Measurements from ENCODE around the gene POLR2C.
"Not testable (repeated sequence)": the region's sequence is repeated elsewhere in the genome, so short reads cannot be mapped to it uniquely, and the experiment has no call there.

POLR2C gene

DNA sequence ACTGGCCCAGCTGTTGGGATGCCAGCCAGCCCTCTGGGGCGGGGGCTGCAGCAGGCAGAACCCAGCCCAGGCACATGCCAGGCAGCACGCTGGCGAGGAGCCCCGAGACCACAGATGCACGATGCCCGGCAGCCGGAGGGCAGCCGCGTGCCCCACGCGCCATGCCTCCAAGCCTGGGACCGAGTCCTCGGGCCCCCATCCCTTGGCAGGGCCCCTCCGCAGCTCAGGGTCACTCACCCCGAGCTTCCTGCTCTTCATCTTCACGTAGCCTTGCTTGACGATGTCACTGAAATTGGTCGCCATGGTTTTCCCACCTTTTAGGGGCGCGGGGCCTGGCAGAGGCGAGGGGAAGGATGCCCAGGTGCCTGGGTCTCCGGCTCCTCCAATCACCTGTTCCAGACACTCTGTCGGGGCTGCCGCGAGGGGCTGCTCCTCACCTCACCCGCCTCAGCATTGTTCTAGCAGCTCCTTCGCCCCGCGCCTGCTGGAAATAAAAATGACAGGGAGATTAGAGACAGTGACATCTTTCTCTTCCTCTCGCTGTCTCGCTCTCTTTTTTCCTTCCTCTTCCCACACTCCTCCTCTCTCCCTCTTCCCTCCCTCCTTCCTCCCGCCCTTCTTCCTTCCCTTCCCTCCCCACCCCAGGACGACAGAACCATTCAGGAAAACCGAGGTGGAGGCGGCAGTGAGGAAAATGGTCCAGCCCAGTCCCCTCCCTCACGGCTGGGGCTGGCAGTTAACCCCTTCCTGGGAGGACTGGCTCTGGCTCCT is 16.9 kb downstream of the POLR2C start:
- DNase-seq (ENCODE audit: low read depth, low spot score): peak; percentile 12

DNA sequence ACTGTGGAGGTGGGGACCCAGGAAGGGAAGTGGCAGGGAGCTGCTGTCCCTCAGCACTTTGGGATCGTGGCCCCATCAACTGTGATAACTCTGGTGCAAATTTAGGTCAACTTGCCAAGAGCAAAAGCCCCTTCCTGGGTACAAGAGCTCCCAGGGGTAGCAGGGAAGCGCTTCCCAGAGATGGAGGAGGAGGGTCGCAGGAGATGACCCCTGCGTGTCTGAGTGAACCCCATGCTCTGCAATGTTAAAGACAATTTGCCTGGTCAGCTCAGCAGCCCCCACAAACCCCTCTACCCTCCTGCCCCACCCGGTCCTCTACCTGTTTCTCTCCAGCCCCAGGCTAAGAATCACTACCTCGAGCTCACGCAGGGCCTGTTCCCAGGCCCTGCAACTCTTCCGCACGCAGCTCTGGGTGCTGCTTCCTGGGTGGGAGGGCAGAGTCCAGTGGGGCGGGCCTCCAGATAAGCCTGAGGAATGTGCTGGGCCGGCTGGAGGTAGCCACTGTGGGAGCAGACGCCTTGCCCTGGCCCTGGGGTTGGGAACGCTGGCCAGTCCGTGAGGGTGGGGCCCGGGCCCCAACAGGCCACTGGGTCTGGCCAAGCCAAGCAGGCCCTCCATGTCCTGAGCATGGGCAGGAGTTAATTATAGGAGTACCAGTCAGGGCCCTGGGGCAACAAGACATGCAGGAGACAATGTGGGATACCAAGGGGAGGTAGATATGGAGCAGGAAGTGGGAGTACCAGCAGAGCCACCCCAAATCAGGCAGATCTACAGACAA is 17.7 kb downstream of the POLR2C start:
- DNase-seq (ENCODE audit: low read depth, low spot score): no peak

DNA sequence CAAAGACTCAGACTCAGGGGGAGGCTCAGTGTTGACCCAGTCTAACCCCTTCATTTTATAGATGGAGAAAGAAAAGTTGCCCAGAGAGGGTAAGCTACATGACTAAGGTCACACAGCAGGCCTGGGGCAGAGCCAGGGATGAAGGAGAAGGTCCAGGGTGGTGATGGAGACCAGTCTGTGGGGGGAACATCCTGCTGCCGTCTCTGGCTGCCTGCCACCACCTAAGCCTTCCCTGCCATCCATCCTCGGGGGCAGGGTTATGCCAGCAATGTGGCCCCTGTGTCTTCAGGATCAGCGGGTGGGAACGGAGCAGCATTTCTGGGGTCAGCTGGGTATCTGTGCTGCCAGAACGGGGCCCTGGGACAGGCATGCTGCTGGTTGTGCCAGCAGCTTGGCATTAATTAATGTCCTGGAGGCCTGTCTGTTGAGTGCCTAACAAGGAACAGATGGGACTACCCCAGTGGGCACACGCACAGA is 18.3 kb downstream of the POLR2C start:
- DNase-seq (ENCODE audit: low read depth, low spot score): no peak

DNA sequence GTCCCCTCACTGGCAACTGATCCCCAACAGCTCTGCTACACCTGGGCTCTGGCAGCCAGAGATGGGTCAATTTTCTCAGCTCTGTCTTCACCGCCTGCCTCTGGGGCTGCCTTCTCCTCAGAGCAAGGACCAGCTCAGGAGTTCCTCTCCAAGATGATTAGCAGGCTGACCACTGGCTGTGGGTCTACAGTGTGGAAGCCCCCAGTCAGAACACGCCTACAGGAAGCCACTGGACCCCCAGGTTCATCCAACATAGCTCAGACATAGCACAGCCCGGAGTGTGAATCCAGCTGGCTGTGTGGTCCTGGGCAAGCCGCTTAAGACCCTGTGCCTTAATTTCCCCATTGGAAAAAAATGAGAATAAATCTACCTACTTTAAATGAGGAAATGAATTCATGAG is 18.9 kb downstream of the POLR2C start:
- DNase-seq (ENCODE audit: low read depth, low spot score): no peak

DNA sequence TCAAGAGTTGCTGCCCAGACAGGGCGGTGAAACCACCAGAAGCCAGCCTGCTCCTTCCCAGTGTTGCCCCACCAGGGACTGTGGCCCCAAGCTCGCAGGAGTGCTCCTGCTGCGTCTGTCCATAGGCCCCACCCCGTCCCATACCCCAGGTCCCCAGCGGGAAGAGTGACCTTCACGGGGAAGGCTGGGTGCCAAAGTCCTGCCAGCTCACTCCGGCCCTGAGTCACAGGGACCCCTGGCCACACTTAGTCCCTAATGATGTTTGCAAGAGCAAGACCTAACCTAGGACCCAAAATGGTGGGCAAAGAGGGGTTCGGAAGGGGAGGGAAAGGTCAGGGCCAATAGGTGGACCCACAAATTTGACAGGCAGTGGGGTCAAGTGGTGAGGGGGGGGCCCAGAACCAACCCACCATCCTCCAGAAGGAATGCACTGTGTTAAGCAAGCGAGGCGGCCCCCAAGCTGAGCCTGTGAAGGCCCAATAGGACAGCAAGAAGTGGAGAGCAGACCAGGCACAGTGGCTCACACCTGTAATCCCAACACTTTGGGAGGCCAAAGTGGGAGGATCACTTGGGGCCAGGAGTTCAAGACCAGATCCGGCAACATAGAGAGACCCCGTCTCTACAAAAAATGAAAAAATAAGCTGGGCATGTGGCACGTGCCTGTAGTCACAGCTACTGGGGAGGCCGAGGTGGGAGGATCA is 20.5 kb downstream of the POLR2C start:
- DNase-seq (ENCODE audit: low read depth, low spot score): no peak

DNA sequence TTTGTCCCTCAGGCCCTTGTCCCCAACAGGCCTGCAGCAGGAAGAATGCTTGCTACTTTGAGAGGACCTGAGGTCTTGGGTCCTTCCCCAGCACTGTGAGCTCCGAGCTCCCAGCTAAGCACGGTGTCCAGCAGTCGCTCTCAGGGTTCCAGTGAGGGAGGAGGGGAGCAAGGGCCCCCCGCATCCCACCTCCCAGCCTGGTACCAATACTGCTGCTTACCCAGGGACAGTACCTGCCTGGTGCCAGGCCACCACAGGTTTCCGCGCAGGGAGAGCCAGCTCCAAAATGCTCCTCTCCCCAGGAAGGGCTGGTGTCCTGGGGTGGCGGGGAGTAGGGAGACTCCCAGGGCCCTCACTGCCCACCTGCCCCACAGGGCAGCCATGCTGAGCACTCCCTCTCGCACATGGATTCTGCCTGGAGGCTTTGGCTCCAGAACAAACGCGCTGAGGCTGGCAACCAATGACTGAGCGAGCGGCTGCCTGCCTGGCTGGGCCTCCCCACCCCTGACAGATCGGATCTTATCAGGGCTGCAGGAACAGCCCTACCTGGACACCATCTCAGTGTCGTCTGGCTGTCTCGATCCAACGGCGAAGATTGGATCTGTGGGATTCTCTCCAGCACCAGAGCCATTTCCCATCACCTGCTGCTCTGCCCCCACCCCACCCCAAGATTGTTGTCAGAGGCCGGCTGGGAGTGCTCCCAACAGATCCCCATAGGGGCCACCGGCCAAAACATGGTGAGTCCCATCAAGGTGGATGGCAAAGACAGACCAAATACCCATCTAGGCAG is 21.4 kb downstream of the POLR2C start:
- no peak for DNase-seq (ENCODE audit: low read depth, low spot score)

DNA sequence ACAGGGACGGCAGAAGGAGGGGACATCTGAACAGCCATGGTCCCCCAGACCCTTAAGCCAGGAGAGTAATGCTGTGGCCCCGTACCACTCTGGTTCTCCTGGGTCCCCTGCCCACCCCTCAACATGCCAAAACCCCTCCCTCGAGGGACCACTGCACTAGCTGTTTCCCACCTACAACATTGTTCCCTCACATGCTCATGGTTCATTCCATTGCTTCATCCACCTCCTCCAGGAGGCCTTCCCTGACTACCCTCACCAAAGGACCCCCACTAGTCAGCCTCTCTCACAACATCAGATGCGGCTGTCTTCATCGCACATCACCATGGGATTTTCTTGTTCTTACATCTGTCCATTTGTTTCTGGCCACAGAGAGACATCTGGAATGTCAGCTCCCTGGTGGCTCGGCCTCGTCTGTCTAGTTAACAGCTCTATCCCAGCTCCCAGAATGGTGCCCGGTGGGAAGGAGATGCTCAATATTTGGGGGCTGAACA is 22.1 kb downstream of the POLR2C start:
- DNase-seq (ENCODE audit: low read depth, low spot score): no peak

DNA sequence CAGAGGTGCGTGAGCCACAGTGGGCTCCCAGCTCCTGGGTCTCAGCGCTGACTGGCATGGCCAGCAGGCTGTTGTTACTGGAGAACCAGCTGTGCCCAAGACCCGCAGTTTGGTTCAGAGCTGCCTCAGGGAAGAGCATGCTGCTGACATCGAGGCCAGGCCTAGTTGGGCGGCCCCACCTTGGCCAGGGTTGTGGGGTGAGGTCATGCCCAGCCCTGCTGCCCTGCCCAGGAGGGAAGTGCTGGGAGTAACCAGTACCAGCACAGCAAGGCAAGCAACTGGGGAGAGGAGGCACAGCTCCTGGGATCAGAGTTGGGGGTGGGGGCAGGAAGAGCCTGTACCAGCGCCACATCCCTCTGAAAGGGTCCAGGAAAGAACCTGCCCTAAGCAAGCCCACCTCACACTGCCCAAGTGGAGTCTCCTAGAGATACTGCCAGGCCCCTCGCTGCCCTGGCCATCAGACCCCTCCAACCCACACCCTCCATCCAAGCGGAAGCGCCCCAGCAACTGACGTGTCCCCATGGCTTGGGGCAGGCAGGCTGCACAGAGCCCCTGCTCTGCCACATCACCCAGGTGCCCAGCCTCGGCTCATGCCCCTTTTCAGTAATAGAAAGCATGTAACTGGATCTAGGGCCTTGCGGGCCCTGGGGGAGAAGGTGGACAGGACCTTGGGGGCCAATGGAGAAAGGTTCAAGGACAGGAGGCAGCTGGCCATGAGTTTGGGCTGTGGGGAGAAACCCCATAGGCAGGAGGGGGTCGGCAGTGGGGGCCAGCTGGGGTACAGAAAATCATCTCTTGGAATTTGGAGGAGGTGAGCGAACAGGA is 22.8 kb downstream of the POLR2C start:
- no peak for DNase-seq (ENCODE audit: low read depth, low spot score)

DNA sequence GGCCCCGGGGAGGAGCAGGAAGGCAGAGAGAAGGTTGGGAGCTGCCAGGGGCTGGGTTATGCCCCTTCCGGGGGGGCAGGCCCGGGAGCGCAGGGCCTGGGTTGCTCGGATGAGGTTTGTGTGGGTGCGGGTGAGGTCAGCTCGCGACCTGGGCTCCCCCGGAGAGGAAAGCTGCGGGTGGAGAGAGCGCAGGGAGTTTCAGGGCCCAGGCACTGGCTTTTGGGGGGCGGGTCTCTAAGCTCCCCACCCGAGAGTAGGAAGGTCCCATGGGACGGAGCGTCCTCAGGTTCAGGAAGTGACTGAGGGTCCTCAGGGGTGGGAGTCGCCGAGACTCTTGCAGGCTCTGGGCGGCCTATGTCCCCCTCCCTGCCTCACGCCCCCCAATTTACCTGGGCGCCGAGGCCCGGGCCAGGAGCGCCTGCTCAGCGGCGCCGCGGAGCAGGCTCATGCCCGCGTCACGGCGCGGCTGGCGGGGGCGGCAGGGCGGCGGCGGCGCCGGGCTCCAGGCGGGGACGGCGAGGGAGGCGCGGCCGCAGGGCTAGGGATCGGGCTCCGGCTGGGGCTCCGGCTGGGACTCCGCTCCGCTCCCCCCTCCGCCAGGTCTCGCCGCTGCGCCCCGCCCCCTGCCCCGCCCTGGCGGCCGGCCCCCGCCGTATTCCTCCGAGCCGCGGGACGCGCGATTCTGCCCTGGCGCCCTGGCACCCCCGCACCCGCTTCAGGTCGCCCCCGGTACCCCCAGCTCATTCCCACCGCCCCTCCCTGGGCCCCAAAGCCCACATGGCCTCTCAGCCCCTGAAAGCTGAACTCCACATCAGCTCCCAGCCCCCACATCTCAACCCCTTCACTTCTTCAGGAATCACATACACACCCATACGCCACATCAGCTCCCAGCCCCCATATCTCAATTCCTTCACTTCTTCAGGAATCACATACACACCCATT is 23.7 kb downstream of the POLR2C start, which contains the start of gene DOK4:
DOK4 (minus strand) TSS at position 578 of the 942 bp plus-strand sequence. CDS start 6,986 bp downstream, outside the sequence.
- DNase-seq (ENCODE audit: low read depth, low spot score): no peak

DNA sequence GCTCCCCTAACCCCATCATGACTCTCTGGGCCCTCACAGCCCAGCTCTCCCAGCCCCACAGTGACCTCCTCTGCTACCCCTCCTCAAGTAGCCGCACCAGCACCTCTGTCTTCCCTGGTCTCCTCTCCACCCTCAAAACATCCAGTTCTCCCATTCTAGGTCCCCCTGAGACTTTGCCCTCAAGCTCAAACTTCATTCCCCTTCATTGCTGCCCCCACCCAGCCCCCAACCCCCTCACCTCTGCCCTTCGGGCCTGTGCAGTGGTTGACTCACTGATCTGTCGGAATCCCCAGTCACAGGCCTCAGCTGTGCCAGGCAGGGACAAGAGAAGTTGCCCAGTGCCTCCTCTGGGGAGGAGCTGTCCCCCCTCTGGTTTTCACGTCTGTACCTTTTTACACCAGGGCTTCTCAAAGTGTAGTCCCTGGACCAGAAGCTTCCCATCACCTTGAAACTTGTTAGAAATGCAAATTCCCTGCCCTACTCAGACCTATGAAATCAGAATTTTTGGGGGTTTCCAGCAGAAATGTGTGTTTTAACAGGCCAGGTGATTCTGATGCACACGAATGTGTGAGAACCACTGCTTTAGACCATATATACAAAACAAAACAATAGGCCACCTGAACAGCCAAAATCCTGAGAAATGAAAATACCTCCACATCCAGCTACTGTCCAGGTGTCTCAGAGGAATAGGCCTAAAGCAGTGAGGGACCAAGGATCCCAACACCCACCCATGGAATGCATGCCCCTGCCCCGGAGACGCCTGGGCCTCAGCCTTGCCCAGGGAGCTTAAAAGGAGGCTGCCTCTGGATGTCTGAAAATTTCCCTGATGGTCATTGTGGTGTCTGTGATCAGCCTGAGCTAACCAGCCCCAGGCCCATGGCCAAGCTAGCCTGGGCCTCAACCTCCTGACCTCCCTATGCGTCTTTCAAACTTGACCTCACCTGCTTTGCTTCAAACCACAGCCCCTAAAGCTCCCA is 24.7 kb downstream of the POLR2C start:
- DNase-seq (ENCODE audit: low read depth, low spot score): no peak

DNA sequence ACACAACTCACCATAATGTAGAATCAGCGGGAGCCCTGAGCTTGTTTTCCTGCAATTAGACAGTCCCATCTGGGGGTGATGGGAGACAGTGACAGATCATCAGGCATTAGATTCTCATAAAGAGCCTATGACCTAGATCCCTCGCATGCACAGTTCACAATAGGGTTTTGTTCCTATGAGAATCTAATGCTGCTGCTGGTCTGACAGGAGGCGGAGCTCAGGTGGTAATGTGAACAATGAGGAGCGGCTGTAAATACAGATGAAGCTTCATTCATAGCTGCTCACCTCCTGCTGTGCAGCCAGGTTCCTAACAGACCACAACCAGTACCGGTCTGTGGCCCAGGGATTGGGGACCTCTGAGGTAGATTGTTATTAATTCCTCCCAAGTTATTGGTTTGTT is 26.8 kb downstream of the POLR2C start:
- no peak for DNase-seq (ENCODE audit: low read depth, low spot score)

DNA sequence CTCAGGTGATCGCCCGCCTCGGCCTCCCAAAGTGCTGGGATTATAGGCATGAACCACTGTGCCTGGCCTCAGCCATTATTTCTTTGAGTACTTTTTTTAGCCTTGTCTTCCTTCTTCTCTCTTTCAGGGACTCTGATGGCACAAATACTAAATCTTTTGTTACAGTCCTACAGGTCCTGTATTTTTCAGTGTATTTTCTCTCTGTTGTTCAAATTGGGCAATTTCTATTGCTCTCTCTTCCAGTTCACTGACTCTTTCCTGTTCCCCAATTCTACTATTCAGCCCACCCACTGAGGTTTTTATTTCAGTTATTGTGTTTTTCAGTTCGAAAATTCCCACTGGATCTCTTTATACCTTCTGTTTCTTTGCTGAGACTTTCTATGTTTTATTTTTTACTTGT is 31.3 kb downstream of the POLR2C start:
- DNase-seq (ENCODE audit: low read depth, low spot score): no peak

DNA sequence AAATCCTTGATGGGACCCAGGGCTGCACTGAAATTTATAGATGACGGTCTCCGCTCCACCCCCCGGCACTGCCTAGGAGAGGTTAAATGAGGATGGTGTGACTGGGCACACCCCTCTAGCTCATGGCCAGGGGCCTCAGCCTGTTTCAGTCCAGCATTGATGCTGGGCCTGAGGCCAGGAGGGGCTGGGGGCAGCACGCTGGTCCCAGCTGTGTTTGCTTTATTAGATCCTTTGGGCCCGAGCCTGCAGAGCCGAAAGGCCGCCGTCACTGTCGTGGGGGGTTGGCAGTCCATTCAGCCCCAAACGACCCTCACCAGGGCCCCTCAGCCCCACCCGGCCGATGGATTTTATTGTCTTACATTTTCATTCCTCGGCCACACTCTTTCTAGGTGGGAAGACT is 34.6 kb downstream of the POLR2C start:
- DNase-seq (ENCODE audit: low read depth, low spot score): no peak

DNA sequence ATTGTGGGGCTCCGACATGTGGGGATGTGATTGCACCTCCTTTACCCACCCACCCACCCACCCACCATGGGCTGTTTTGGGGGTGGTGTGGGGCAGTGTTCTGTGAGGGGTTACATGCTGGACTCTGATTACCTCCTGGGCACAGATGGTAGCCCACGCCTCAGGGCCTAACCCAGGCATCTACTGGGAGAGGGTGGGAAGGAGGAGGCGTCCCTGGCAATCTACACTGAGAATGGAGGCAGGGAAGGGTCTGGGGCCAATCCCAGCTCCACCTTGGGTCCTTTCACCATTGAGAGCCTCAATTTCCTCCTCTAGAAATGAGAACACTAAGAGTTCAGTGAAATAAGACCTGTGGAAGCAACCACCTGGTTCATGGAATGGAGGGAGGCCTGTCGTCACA is 35.6 kb downstream of the POLR2C start:
- DNase-seq (ENCODE audit: low read depth, low spot score): no peak

DNA sequence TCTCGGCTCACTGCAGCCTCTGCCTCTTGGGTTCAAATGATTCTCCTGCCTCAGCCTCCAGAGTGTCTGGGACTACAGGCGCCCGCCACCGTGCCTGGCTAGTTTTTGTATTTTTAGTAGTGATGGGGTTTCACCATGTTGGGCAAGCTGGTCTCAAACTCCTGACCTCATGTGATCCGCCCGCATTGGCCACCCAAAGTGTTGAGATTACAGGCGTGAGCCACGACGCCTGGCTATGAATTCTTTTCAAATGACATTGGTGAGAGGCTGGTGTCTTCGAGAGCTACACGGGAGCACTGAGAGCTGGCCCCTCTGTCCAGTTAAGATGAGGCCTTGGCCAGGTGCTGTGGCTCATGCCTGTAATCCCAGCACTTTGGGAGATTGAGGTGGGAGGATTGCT is 37.5 kb downstream of the POLR2C start:
- DNase-seq (ENCODE audit: low read depth, low spot score): not testable (repeated sequence)

DNA sequence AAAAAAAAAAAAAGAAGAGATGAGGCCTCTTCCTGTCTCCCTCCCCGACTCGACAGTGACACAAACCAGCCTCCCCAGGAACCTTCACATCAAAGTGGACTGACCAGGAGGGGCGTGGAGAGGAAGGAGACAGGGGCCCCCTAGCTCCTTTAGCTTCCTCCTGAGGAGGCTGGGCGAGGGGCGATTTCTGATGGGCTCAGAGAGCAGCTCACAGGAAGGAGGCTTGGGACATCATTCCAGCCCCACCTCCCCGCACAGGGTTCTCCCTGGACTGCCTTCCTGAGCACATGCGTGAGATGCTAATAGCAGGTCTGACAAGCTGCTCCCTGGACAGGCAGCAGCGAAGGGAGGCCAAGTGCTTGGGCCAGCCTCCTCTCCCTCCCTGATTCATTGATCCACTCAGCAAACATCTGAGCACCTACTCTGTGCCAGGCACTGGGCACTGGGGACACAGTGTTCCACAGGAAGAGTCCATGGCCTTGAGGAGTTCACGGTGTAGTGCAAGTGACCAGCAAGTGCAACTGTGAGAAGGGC is 38.2 kb downstream of the POLR2C start:
- DNase-seq (ENCODE audit: low read depth, low spot score): no peak

DNA sequence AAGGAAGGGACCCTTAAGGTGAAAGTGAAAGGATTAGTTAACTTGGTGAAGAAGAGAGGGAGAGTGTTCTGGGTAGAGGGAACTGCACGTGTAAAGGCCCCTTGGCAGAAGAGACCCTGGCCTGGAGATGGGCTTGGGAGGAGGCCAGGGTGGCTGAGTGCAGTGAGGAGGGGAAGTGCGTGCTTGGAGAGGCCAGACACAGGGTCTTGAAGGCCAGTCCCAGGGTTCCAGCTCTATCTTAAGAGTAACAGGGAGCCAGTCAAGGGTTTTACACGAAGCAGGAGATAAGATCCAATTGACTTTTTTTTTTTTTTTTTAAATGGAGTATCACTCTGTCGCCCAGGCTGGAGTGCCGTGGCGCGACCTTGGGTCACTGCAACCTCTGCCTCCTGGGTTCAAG is 39.0 kb downstream of the POLR2C start:
- DNase-seq (ENCODE audit: low read depth, low spot score): no peak
